Hepatocyte (in vitro differentiated cells): ENCODE measurements around the gene TM2D3. TPM values are rescaled to one million over a fixed set of nuclear protein-coding genes. Genes with fewer than 3 reads are reported as not detected.

Experiments
- DNase-seq: peaks from one replicate; pipeline ENCODE4 v3.0.0-alpha.2; 2016; ENCODE audit warnings: low spot score
- H2AFZ ChIP-seq: fragments of 200-600 bp; sonication (generic); 2 replicates; pipeline ENCODE4 v1.6.0; 2016; ENCODE audit warnings: antibody characterized with exemption, mild to moderate bottlenecking
- H3K27ac ChIP-seq: fragments of 200-600 bp; sonication (generic); 2 replicates; pipeline ENCODE4 v1.5.1; 2016; ENCODE audit warnings: mild to moderate bottlenecking
- H3K27me3 ChIP-seq: fragments of 200-600 bp; sonication (generic); 2 replicates; pipeline ENCODE4 v1.6.1; 2016
- H3K36me3 ChIP-seq: fragments of 200-600 bp; sonication (generic); replicated peaks from 2 replicates; pipeline ENCODE4 v1.5.1; 2016; ENCODE audit warnings: low read depth; ENCODE audit not compliant: insufficient read depth
- H3K4me1 ChIP-seq: fragments of 200-600 bp; sonication (generic); 2 replicates; pipeline ENCODE4 v1.5.1; 2016; ENCODE audit warnings: mild to moderate bottlenecking, moderate library complexity; ENCODE audit not compliant: insufficient read depth
- H3K4me2 ChIP-seq: fragments of 200-600 bp; sonication (generic); 2 replicates; pipeline ENCODE4 v1.6.0; 2016
- H3K4me3 ChIP-seq: fragments of 200-600 bp; sonication (generic); 2 replicates; pipeline ENCODE4 v1.5.1; 2016; ENCODE audit warnings: mild to moderate bottlenecking
- H3K79me2 ChIP-seq: fragments of 200-600 bp; sonication (generic); 2 replicates; pipeline ENCODE4 v1.6.0; 2017; ENCODE audit warnings: mild to moderate bottlenecking
- H3K9me2 ChIP-seq: fragments of 200-600 bp; sonication (generic); replicated peaks from 2 replicates; pipeline ENCODE4 v1.6.0; 2017; ENCODE audit warnings: mild to moderate bottlenecking; ENCODE audit not compliant: insufficient read depth
- H3K9me3 ChIP-seq: fragments of 200-600 bp; sonication (generic); 2 replicates; pipeline ENCODE4 v1.5.1; 2016; ENCODE audit warnings: low read depth, mild to moderate bottlenecking
- H4K20me1 ChIP-seq: fragments of 200-600 bp; sonication (generic); 2 replicates; pipeline ENCODE4 v1.6.0; 2016; ENCODE audit warnings: mild to moderate bottlenecking; ENCODE audit not compliant: insufficient read depth, poor library complexity, severe bottlenecking
- EZH2 ChIP-seq: fragments of 200-600 bp; sonication (generic); IDR thresholded peaks from 2 replicates; pipeline ENCODE4 v1.6.1; 2016; ENCODE audit warnings: antibody characterized with exemption, mild to moderate bottlenecking, borderline replicate concordance
- EZH2phosphoT487 ChIP-seq: fragments of 200-600 bp; sonication (generic); IDR thresholded peaks from one replicate; pipeline ENCODE4 v1.6.1; 2018; ENCODE audit warnings: antibody characterized with exemption, mild to moderate bottlenecking, low read depth, moderate library complexity; ENCODE audit not compliant: unreplicated experiment, severe bottlenecking
- WGBS: methylation state at CpG from one replicate; pipeline ENCODE4 v1.1.6; 2016; ENCODE audit warnings: low lambda C conversion rate; ENCODE audit errors: missing lambda C conversion rate; 5-methylcytosine and 5-hydroxymethylcytosine counted together
- polyA plus RNA-seq: library from polyadenylated mRNA; unstranded; fragments of >200 nt; fragmentation: Nextera tagmentation; extraction: Ambion mirVana; gene quantifications from 2 replicates; pipeline ENCODE4 v1.2.1, GENCODE V29; 2016
- total RNA-seq: library from RNA; depleted of rRNA; stranded (reverse); fragments of >200 nt; gene quantifications from 2 replicates; pipeline ENCODE4 v1.2.3, GENCODE V29; 2014
- TF ChIP-seq, protein P1 (sequence below): fragments of 200-600 bp; sonication (generic); IDR thresholded peaks from 2 replicates; pipeline ENCODE4 v1.5.1; 2016; ENCODE audit warnings: antibody characterized with exemption, mild to moderate bottlenecking; ENCODE audit not compliant: poor library complexity

TM2D3 gene
- total and polyA plus RNA-seq, 2 experiments from 2014 or later, result 41.9 to 55.7 TPM

DNA sequence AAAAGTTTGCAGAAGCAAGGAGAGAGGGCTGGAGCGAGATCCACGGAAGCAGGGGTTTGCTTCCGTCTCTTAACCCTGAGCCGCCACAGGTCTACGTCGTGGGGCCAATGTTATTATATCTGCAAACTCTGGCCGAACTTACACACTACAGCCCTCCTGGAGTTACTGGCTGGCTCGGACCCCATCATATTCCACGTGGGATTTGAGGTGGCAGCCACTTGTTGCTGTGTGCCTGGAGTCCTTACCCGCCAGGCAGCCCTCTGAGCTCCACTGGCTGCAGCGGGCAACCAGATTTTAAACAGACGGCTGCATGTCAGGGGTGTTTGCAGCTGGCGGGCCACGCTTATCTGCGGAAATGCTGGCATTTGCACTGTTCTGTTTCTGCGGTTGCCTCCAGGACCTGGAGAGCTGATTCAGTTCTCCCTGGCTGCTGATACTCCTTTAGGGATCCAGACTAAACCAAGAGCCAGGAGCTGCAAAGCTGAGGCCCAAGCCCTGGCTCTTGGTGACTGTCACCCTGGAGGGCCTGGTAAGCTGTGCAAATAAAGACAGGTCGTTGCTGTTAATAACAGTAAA lies 34.7 kb downstream of the TM2D3 start:
- Histone ChIP-seq H3K4me3 (no peak overlapping the region), H2AFZ (no peak overlapping the region), H3K4me2 (no peak overlapping the region), H3K36me3 (no peaks in the 10 kb centered on the region), H3K79me2 (no peaks in the 10 kb centered on the region), H3K4me1 (peaks cover 20% of the 10 kb centered on the region), H3K9me2 (no peaks in the 10 kb centered on the region), H3K27ac (no peak overlapping the region), H3K27me3 (no peaks in the 10 kb centered on the region), H4K20me1 (no peaks in the 10 kb centered on the region), H3K9me3 (no peaks in the 10 kb centered on the region)
- no peak for DNase-seq
- TF ChIP-seq, protein P1, sequence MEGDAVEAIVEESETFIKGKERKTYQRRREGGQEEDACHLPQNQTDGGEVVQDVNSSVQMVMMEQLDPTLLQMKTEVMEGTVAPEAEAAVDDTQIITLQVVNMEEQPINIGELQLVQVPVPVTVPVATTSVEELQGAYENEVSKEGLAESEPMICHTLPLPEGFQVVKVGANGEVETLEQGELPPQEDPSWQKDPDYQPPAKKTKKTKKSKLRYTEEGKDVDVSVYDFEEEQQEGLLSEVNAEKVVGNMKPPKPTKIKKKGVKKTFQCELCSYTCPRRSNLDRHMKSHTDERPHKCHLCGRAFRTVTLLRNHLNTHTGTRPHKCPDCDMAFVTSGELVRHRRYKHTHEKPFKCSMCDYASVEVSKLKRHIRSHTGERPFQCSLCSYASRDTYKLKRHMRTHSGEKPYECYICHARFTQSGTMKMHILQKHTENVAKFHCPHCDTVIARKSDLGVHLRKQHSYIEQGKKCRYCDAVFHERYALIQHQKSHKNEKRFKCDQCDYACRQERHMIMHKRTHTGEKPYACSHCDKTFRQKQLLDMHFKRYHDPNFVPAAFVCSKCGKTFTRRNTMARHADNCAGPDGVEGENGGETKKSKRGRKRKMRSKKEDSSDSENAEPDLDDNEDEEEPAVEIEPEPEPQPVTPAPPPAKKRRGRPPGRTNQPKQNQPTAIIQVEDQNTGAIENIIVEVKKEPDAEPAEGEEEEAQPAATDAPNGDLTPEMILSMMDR, result no peak
- no peak for TF ChIP-seq EZH2
- no peak for TF ChIP-seq EZH2phosphoT487
- 88% methylated on average over 17 of the region's 17 CpGs for WGBS

DNA sequence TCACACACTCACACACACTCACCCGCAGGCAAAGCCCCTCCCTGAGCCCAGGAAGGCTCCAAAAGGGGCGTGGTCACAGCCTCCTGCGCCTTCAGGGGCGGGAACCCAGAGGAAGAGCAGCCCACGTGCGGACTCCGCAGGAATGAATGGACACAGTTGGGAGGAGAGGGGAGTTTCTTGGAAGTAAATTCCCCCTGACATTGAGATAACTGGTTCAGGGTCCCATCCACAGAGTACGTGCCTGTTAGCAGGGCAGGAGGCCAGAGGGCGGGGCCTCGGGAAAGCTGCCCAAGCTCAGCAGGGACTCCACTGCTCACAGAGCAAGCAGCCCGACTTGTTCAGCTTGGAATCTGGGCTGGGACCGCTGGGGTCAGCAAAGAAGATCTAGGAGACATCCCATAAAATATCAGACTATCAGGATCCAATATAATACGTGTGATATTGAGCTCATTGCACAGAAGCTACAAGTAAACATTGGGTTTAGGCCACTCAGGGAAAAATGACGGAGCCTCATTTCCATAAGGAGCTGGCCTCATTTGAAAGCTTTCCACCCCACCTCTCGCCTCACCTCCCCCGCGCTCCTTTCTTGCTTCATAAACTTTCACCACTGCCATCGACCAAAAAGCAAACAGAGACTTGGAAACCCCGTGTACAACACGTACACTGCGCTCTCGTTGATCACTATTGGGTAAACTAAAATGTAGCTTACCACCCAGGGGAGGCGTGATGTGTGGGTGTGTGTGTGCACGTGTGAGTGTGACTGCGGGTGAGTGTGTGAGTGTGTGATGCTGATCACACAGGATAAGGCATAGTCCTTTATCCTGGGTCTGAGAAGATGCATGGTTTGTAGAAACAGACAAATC lies 36.0 kb downstream of the TM2D3 start:
- H3K4me3 ChIP-seq, result no peak overlapping the region
- 26% methylated on average over 25 of the region's 25 CpGs for WGBS

GRCh38 chr15:101615414-101615985 lies 36.7 kb downstream of the TM2D3 start:
- Histone ChIP-seq H3K9me2 (no peaks in the 10 kb centered on the region), H3K9me3 (no peaks in the 10 kb centered on the region), H4K20me1 (no peaks in the 10 kb centered on the region), H3K27ac (no peak overlapping the region), H3K79me2 (no peaks in the 10 kb centered on the region), H3K4me3 (no peak overlapping the region), H2AFZ (no peak overlapping the region), H3K27me3 (no peaks in the 10 kb centered on the region), H3K36me3 (no peaks in the 10 kb centered on the region), H3K4me1 (peaks cover 20% of the 10 kb centered on the region), H3K4me2 (peak overlapping the region; percentile 65)
- DNase-seq, result no peak
- TF ChIP-seq, protein P1, result no peak
- no peak for TF ChIP-seq EZH2
- no peak for TF ChIP-seq EZH2phosphoT487
- WGBS, result 68% methylated on average over 15 of the region's 15 CpGs

More for the DNA sequence above, 36.0 kb downstream of the TM2D3 start:
- peaks cover 20% of the 10 kb centered on the region for H3K4me1 ChIP-seq
- peak overlapping the region; percentile 65 for H3K4me2 ChIP-seq
- TF ChIP-seq, protein P1, result no peak
- TF ChIP-seq EZH2, result no peak
- no peak for TF ChIP-seq EZH2phosphoT487
- H3K79me2 ChIP-seq, result no peaks in the 10 kb centered on the region
- no peaks in the 10 kb centered on the region for H3K27me3 ChIP-seq
- no peaks in the 10 kb centered on the region for H3K9me3 ChIP-seq
- H2AFZ ChIP-seq, result no peak overlapping the region
- H3K36me3 ChIP-seq, result no peaks in the 10 kb centered on the region
- DNase-seq, result peak; percentile 83
- H3K27ac ChIP-seq, result no peak overlapping the region
- no peaks in the 10 kb centered on the region for H3K9me2 ChIP-seq
- no peaks in the 10 kb centered on the region for H4K20me1 ChIP-seq
